GM21447 (cell line): ENCODE results near the gene SLC37A4.
"Not testable (repeated sequence)": the region's sequence is repeated elsewhere in the genome, so short reads cannot be mapped to it uniquely, and the experiment has no call there.

ENCODE experiments used
- ATAC-seq: cut with Tn5 transposase; IDR thresholded peaks from one replicate; pipeline ENCODE4 v1.9.1; 2021; ENCODE audit not compliant: unreplicated experiment

Gene SLC37A4

DNA sequence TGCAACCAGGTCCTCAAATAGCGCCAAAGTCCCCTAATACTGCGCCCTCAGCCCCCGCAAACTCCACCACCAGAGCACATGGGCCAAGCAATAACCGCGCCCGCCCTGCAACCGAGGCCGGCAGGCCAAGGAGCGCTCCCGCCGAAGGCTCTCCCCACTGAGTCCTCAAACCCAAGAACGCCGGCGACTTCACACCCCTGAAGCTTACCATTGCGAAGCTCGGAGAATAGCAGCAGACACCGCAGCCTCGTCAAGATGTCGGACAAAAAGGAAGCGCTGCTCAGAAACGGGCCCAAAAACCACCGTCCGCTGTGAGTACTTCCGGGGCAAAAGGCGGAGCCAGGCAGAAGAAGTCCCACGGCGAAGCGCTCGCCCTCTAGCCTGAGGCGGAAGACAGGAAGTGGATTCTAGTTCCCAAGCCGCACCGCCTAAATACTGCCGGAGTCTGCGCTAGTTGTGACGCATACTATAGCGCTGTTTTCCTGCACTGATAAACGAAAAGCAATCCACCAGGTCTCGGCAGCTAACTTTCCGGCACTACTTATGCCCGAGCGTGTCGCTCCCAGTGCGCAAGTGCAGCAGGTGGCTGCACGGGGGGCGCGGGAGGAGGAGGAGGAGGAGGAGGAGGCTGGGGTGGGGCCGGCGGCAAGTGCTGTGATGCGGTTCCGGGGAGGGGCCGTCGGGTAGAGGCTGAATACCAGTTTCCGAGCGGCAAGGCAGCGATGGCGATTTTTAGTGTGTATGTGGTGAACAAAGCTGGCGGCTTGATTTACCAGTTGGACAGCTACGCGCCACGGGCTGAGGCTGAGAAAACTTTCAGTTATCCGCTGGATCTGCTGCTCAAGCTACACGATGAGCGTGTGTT is 12.4 kb downstream of the SLC37A4 start, which contains the start of the genes RPS25 and TRAPPC4:
RPS25 (minus strand) TSS at position 270 of the 865 bp plus-strand sequence; CDS start at position 211, 59 bp downstream.
TRAPPC4 (plus strand) TSS at position 693 of the 865 bp plus-strand sequence; CDS start at position 723, 30 bp downstream.
- ATAC-seq: peak; percentile 93

GRCh38 chr11:119017377-119017776 is 13.3 kb downstream of the SLC37A4 start:
- ATAC-seq: not testable (repeated sequence)

DNA sequence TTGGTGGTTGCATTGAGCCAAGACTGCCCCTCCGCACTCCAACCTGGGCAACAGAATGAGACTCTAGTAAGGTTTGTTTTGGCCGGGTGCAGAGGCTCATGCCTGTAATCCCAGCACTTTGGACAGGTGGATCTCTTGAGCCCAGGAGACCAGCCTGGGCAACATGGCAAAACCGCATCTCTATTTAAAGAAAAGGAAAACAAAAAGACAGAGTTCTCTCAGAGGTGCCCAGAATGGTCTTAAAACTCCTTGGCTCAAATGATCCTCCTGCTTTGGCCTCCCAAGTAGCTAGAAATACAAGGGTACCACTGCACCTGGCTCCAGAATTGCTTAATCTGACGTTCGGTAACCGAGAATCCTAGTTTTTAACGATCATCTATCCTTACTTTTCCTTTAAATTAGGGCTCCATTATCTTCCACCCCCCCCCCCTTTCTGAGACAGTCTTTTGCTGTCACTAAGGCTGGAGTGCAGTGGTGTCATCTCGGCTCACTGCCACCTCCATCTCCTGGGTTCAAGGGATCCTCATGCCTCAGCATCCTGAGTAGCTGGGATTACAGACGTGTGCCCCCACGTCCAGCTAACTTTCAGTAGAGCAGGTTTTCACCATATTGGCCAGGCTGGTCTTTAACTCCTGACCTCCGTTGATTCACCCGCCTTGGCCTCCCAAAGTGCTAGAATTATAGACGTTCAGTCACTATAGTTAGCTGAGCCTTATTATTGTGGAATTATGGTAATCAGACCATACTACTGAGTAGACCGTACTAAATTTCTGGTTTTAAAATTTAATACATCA is 14.3 kb downstream of the SLC37A4 start:
- ATAC-seq: no peak

DNA sequence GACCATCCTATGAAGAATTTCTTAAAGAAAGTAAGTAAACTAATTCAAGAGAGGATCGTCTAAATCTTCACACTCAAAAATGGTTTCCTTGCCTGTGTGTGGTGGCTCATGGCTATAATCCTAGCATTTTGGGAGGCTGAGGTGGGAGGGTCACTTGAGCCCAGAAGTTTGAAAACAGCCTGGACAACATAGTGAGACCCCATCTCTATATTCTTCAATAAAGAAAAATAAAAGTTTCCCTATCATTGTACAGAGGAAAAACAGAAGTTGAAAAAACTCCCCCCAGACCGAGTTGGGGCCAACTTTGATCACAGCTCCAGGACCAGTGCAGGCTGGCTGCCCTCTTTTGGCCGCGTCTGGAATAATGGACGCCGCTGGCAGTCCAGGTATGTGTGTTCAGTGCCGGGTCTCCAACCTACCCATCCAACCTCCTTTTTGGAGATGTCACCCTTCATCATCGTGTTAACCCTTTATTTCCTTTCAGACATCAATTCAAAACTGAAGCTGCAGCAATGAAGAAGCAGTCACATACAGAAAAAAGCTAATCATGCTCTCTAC is 15.5 kb downstream of the SLC37A4 start:
- no peak for ATAC-seq

DNA sequence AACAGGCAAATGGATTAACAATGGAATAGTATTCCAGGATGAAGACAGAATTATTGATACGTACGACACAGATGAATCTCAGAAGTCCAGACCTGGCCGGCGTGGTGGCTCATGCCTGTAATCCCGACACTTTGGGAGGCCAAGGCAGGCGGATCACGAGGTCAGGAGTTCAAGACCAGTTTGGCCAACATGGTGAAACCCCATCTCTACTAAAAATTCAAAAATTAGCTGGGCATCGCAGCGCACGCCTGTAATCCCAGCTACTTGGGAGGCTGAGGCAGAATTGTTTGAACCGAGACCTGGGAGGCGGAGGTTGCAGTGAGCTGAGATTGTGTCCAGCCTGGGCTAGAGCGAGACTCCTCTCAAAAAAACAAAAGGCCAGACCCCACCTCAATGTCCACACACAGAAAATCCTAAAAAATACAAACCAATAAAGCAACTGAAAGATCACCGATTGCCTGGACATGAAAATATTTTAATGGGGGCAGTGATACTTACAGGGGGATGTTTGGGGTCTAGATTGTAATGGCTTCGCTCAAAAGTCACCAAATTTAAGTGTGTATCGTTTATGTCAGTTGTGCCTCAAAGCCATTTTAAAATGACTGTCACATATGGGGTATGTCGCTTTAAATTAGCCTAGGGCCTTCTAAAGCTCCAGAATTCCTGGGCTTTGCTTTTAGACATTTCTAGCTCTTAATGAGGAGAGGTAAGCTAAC is 16.3 kb downstream of the SLC37A4 start:
- no peak for ATAC-seq

DNA sequence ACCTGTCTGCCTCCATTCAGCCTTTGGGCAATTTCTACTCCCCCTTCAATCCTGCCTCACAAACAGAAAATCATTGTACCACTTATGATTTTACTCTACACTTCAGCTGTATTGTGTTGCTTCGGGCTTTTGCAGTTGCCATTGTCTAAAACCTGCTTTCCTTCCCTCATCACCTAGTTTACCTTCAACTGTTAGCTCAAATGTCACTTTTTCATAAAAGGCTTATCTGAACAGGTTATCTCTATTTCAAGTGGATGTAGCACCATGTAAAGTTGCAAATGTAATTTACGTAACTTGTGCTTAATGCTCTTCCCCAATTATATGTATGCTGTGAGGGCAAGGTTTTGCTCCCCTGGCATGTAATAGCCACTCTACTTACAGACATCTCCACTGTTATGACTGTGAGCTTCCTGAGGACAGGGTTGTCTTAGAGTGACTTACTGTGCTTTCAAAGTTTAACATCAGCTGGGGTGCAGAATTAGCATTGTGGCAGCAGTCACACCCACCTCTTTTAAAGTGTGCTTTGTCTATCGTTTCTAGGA is 18.0 kb downstream of the SLC37A4 start:
- ATAC-seq: no peak

- ATAC-seq: no peak
These were observed 19.1 kb downstream of the SLC37A4 start for GRCh38 chr11:119011476-119012053.

DNA sequence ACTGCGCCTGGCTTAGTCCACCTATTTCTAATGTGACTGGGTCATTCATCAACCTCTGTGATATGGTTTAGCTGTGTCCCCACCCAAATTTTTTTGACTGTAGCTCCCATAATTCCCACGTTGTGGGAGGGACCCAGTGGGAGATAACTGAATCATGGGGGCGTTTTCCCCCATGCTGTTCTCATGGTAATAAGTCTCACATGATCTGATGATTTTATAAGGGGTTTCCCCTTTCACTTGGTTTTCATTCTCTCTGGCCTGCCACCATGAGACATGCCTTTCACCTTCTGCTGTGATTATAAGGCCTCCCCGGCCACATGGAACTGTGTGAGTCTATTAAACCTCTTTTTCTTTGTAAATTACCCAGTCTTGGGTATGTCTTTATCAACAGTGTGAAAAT is 24.0 kb downstream of the SLC37A4 start:
- ATAC-seq: no peak

DNA sequence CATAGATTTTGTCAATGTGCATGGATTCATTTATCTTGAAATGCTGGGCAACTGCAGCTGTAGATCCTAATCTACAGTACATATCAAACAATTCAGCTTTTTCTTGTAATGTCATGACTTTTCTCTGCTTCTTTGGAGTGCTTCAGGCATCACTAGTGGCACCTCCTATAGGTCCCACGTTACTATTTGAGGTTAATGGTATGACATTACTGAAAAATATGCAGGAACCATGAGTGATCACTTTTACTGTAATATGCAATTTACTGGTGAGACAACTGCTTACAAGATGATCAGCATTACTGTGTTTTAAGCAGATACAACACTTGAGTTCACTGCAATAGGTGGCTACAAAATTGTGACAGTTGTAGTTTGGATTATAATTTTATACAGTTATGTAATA is 29.8 kb downstream of the SLC37A4 start:
- ATAC-seq: no peak

DNA sequence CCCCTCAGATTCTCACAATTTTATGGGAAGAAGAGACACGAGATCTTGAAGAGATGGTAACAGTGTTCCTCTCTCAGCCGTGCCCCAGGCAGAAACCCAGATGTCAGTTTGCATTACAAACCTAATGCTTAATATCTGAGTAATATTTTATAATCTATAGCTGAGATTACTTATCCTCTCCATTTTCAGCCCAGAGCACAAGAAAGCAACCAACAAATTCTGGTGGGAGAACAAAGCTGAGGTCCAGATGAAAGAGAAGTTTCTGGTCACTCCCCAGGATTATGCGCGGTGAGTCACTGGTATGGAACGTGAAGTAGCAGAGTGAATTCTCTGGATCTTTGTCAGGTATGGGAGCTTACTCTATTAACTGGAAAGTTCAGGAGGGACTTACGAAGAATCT is 31.9 kb downstream of the SLC37A4 start:
- ATAC-seq: no peak

GRCh38 chr11:118998388-118998717 is 32.3 kb downstream of the SLC37A4 start:
- ATAC-seq: peak; percentile 21

DNA sequence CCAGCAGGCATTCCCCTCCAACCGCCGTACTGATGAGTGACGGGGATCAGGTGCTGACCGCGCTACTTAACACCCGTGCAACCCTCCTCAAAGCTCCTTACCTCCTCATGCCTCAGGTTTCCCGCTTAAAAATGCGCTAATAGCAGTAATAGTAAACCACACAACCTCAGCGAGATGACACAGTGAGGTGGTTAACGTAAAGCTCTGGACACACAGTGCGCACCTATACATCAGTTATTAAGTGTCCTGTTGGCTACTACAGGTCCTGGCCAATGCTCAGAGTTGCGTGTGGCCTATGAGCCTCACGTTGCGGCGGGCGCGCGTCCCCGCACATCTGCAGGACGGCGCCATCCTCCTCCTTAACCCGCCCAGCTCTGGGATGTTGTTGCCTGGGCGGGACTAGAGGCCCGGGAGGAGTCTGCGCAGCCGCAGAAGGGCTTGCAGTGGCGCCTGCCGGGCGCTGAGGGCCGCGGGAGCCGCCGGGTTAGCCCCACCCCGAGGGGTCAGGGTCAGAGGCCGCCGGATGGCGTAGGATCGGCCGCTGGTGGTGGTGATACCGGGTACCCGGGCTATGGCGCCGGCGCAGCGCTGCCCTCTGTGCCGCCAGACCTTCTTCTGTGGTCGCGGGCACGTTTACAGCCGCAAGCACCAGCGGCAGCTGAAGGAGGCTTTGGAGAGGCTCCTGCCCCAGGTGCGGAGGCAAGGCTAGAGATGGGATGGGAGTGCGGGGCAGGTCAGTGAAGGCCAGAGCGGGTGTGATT is 32.9 kb downstream of the SLC37A4 start, which contains the start of gene CENATAC:
CENATAC (plus strand) TSS at position 512 of the 761 bp plus-strand sequence; CDS start at position 572, 60 bp downstream.
- ATAC-seq: peak; percentile 90

DNA sequence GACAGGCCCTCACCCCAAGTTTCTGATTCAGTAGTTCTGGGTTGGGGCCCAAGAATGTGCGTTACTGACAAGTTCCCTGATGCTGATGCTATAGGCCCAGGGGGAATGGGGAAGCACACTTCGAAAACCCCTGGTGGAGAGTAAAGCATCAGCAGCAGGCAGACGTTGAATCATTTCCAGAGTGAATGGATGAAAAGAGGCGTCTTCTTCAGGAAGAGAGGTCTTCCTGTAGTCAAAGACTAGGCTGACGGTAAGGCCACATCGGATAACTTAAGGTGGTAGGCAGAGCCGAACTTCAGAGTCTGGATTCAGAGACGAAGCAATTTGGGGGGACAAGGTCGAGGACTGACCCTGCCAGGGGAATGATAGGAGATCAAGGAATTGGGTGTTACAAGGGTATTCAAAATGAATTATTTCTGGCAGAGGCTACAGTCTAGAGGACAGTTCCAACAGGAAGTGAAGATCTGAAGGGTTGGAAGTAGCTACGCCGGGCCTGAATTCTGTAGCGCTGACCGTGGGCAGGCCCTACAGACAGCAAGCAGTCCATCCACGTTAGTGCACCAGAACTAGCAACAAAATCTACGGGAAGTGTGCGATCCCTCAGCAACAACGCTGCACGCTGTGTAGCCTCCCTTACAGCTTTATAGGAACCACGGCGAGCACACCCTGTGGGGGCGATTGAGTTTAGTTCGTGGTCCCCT is 33.6 kb downstream of the SLC37A4 start:
- ATAC-seq: peak; percentile 19

DNA sequence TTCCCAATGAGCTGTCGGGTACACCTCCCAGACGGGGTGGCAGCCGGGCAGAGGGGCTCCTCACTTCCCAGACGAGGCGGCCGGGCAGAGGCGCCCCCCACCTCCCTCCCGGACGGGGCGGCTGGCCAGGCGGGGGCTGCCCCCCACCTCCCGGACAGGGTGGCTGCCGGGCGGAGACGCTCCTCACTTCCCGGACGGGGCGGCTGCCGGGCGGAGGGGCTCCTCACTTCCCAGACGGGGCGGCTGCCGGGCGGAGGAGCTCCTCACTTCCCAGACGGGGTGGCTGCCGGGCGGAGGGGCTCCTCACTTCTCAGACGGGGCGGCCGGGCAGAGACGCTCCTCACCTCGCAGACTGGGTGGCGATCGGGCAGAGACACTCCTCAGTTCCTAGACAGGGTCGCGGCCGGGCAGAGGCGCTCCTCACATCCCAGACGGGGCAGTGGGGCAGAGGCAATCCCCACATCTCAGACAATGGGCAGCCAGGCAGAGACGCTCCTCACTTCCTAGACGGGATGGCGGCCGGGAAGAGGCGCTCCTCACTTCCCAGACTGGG is 39.1 kb downstream of the SLC37A4 start:
- ATAC-seq: not testable (repeated sequence)

DNA sequence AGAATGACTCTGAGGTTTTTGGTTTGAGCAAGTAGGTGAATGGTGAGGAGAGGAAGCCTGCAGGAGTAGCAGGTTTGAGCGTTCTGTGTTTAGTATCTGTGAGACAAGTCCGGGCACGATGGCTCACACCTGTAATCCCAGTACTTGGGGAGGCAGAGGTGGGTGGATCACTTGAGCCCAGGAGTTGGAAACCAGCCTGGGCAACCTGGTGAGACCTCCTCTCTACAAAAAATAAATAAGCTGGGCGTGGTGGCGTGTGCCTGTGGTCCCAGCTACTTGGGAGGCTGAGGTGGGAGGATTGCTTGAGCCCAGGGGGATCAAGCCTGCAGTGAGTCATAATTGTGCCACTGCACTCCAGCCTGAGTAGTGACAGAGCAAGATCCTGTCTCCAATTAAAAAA is 42.4 kb downstream of the SLC37A4 start:
- no peak for ATAC-seq

DNA sequence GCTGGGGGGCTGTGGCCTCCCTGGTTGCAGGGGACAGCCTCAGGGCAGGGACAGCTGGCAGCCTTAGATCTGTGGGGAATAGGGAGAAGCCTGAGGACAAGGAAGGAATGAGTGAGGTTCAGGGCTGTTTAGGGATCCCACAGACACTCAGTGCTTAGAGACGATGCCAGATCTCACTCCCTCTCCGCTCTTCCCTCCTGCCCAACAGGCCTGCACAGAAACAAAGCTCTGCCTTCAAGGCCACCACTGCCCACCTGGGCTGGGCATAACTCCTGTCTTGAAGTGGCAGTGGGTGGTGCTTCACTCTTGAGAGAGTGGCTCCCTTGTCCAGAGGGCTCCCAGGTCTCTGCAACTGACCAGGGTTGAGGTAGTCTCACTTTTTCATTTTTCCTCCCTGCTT is 45.9 kb downstream of the SLC37A4 start:
- no peak for ATAC-seq

DNA sequence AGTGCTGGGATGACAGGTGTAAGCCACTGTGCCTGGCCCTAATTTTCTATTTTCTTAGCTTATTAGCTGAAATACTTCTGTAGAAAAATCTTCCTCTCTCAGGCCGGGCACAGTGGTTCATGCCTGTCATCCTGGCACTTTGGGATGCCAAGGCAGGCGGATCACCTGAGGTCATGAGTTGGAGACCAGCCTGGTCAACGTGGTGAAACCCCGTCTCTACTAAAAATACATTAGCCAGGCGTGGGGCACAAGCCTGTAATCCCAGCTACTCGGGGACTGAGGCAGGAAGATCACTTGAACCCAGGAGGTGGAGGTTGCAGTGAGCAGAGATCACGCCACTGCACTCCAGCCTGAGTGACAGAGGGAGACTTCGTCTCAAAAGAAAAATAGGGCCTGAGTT is 46.3 kb downstream of the SLC37A4 start:
- not testable (repeated sequence) for ATAC-seq

- ATAC-seq: no peak
These were observed 50.3 kb downstream of the SLC37A4 start for GRCh38 chr11:118980191-118980881.
